Calu3 (cell line): ENCODE results near the gene VPS13D. TPM values are rescaled to one million over a fixed set of nuclear protein-coding genes. Genes with fewer than 3 reads are reported as not detected.

ENCODE experiments used
- BruUV-seq: library from RNA; stranded (reverse); fragments of 400-500 nt; replicated peaks from 2 replicates; lab custom pipeline; 2021; lab: Mats Ljungman, UMichigan
- CTCF ChIA-PET: fragments of 300-600 bp; sonication (Branson Sonifier 250); formaldehyde crosslinking; loops from one replicate; lab custom pipeline; 2022; ENCODE audit warnings: antibody characterized with exemption; lab: Charles Lee
- DNase-seq: peaks from one replicate; pipeline ENCODE4 v3.0.0; 2022
- H3K27ac Mint-ChIP-seq: one replicate; pipeline ENCODE4 v1.8.0; 2022; ENCODE audit warnings: mixed read lengths; ENCODE audit not compliant: unreplicated experiment
- H3K27me3 Mint-ChIP-seq: one replicate; pipeline ENCODE4 v1.8.0; 2022; ENCODE audit warnings: mixed read lengths; ENCODE audit not compliant: unreplicated experiment
- H3K36me3 Mint-ChIP-seq: one replicate; pipeline ENCODE4 v1.8.0; 2022; ENCODE audit warnings: mild to moderate bottlenecking, moderate library complexity, mixed read lengths; ENCODE audit not compliant: insufficient read depth, unreplicated experiment
- H3K4me1 Mint-ChIP-seq: one replicate; pipeline ENCODE4 v1.8.0; 2022; ENCODE audit warnings: mild to moderate bottlenecking, low read depth, mixed read lengths; ENCODE audit not compliant: unreplicated experiment
- H3K4me3 Mint-ChIP-seq: one replicate; pipeline ENCODE4 v1.8.0; 2022; ENCODE audit warnings: mild to moderate bottlenecking, low read depth, moderate library complexity, mixed read lengths; ENCODE audit not compliant: unreplicated experiment
- H3K9me3 Mint-ChIP-seq: one replicate; pipeline ENCODE4 v1.8.0; 2022; ENCODE audit warnings: low read depth, mixed read lengths; ENCODE audit not compliant: unreplicated experiment
- CTCF ChIP-seq: fragments of 200-600 bp; IDR thresholded peaks from one replicate; pipeline ENCODE4 v1.8.0; 2022; ENCODE audit warnings: antibody characterized with exemption; ENCODE audit not compliant: unreplicated experiment
- intact Hi-C: fragments of 100-400 bp; cut with micrococcal nuclease; formaldehyde crosslinking; loops from one replicate; pipeline ENCODE4 v1.10.0; 2022; ENCODE audit not compliant: unreplicated experiment
- total RNA-seq: library from RNA; stranded (reverse); gene quantifications from 2 replicates; pipeline ENCODE4 v1.2.3, GENCODE V29; 2022

VPS13D gene
- total RNA-seq, 1 experiment from 2014 or later = 30.6 TPM

DNA sequence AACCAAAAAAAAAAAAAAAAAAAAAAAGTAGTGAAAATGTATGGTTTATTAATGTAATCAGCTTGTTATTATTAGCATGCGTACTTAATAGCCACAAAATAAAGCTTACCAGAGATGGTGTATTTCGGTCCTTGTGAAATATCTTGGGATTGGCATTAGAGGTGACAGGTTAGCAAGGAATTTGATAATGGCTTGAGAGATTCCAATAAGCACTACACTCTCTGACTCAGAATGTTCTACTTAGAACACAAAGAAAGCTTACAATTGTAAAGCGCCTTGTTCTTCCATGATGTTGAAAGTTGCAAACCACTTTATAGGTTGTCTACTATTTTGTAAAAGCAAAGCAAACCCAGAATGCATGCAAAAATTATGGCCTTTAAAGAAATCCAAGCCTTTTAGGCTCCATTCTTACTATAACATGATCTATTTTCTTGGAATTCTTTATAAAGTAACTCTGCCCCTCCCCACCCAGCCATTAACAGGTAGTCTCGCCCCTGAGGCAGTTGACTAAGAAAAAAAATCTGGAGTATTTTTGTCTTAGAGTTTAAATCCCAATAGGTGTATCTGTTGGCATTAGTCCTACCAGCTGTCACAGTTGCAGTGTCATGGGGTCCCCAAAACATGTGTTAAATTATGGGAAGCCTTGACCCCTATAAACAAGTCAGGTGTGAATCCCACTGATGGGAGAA is 259.0 kb downstream of the VPS13D start:
- Mint-ChIP-seq H3K4me1 (peaks cover 32% of the 10 kb centered on the region), H3K4me3 (no peak overlapping the region), H3K27ac (no peak overlapping the region), H3K9me3 (no peaks in the 10 kb centered on the region), H3K27me3 (no peaks in the 10 kb centered on the region), H3K36me3 (peaks cover 6% of the 10 kb centered on the region)
- no peak for TF ChIP-seq CTCF
- CTCF ChIA-PET = interaction anchor here (0.6 to 0.7 kb wide), 4 partner anchors 12 to 164 kb away, joined by 3 to 12 read pairs (median 4); no protein-coding TSS in a partner anchor
- no peak for DNase-seq
- intact Hi-C loops = loop anchor here (5.0 kb wide), 1 partner anchor 38 kb away; no protein-coding TSS in a partner anchor
- no TSS peak for BruUV-seq

DNA sequence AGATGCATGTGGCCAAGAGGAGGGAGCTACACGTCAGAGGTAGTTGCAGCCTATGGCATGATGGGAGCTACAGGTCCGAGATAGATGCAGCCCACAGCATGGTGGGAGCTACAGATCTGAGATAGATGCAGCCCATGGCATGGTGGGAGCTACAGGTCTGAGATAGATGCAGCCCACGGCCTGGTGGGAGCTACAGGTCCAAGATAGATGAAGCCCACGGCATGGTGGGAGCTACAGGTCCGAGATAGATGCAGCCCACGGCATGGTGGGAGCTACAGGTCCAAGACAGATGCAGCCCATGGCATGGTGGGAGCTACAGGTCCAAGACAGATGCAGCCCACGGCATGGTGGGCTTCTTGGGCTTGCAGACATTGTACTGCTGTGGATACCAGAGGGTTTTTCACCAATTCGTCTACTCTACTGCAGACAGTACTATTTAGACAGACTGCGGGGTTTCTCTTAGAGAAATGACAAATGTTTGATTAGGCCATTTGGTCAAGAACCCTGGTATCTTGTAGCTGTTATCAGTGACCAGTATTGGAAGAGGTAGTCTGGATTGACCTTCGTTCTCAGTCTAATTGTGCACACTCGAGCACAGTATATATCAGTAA is 260.8 kb downstream of the VPS13D start:
- Mint-ChIP-seq H3K9me3 (no peaks in the 10 kb centered on the region), H3K4me1 (peaks cover 14% of the 10 kb centered on the region), H3K27me3 (no peaks in the 10 kb centered on the region), H3K4me3 (no peak overlapping the region), H3K36me3 (peaks cover 6% of the 10 kb centered on the region), H3K27ac (no peak overlapping the region)
- BruUV-seq = no TSS peak
- no peak for DNase-seq
- CTCF ChIA-PET = interaction anchor here (0.6 kb wide), 1 partner anchor 106 kb away, joined by 3 read pairs; no protein-coding TSS in a partner anchor
- intact Hi-C loops = no loop called here
- TF ChIP-seq CTCF = no peak

- Mint-ChIP-seq H3K27ac (no peak overlapping the region), H3K27me3 (no peaks in the 10 kb centered on the region), H3K4me1 (peaks cover 4% of the 10 kb centered on the region), H3K36me3 (no peaks in the 10 kb centered on the region), H3K9me3 (no peaks in the 10 kb centered on the region), H3K4me3 (no peak overlapping the region)
- CTCF ChIA-PET = interaction anchor here (0.7 kb wide), 1 partner anchor 70 kb away, joined by 3 read pairs; no protein-coding TSS in a partner anchor
- intact Hi-C loops = no loop called here
- no peak for DNase-seq
- TF ChIP-seq CTCF = no peak
- no TSS peak for BruUV-seq
These were observed 261.8 kb downstream of the VPS13D start for GRCh38 chr1:12491656-12492055.

DNA sequence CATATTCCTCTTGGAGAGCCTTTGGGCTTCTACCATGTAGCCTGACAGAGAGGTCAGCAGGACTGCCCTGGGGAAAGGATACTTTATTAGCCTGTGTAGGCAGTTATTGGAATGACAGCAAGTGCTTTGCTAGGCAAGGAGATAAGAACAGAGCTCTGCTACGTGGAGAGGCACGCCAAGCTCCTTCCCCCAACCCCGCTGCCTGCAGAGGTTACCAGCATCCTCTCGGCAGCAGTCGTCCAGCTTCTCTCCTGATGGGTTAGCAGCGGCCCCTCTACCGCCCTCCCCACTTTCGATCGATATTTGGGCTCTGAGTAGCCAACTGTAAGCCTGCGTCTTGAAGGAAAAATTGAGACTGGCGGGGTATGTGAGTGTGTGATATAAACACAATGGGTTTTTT is 265.9 kb downstream of the VPS13D start:
- Mint-ChIP-seq H3K36me3 (no peaks in the 10 kb centered on the region), H3K4me1 (no peaks in the 10 kb centered on the region), H3K27ac (no peak overlapping the region), H3K27me3 (no peaks in the 10 kb centered on the region), H3K4me3 (no peak overlapping the region), H3K9me3 (no peaks in the 10 kb centered on the region)
- TF ChIP-seq CTCF = no peak
- intact Hi-C loops = no loop called here
- CTCF ChIA-PET = no interaction called here
- DNase-seq = no peak
- BruUV-seq = no TSS peak
